H1 (cell line): ENCODE data around the gene ANKS1B. TPM values are rescaled to one million over a fixed set of nuclear protein-coding genes. Genes with fewer than 3 reads are reported as not detected.

Experiments
- CTCF ChIA-PET: fragments of 300-600 bp; sonication (Branson Sonifier 250); formaldehyde crosslinking; loops from one replicate; lab custom pipeline; 2021; ENCODE audit not compliant: partially characterized antibody; lab: Charles Lee
- POLR2A ChIA-PET: fragments of 300-600 bp; sonication (Branson Sonifier 250); formaldehyde crosslinking; loops from one replicate; lab custom pipeline; 2021; ENCODE audit warnings: inconsistent platforms; ENCODE audit not compliant: partially characterized antibody; lab: Charles Lee
- DNase-seq, 2 experiments: peaks; one replicate each; pipeline versions ENCODE4 v3.0.0 to v3.0.0-alpha.2; 2010 to 2022; ENCODE audit warnings: low spot score in 2 of 2, low read depth in 1 of 2, mixed read lengths in 1 of 2
- FAIRE-seq: peaks from 2 replicates; lab custom pipeline; 2011; peaks lifted over from hg19 to GRCh38; lab: Jason Lieb, UNC
- H2AFZ ChIP-seq: 2 replicates; pipeline ENCODE4 v1.8.1; 2012; ENCODE audit warnings: low read length, inconsistent platforms
- H2AK5ac ChIP-seq: 2 replicates; pipeline ENCODE4 v1.6.1; 2013; ENCODE audit warnings: low read depth, low read length
- H2BK120ac ChIP-seq: replicated peaks from 2 replicates; pipeline ENCODE3; 2013; ENCODE audit warnings: low read depth, low read length, inconsistent platforms
- H2BK12ac ChIP-seq: 2 replicates; pipeline ENCODE4 v1.6.1; 2013; ENCODE audit warnings: low read depth, low read length
- H2BK15ac ChIP-seq: 2 replicates; pipeline ENCODE4 v1.6.1; 2013; ENCODE audit warnings: low read length
- H2BK20ac ChIP-seq: 2 replicates; pipeline ENCODE4 v1.6.1; 2013; ENCODE audit warnings: low read length
- H2BK5ac ChIP-seq: 2 replicates; pipeline ENCODE4 v1.6.1; 2013; ENCODE audit warnings: low read depth, low read length
- H3K14ac ChIP-seq: 2 replicates; pipeline ENCODE4 v1.6.1; 2013; ENCODE audit warnings: inconsistent platforms; ENCODE audit not compliant: insufficient read length
- H3K18ac ChIP-seq: 2 replicates; pipeline ENCODE4 v1.6.1; 2013; ENCODE audit warnings: low read length; ENCODE audit errors: extremely low read depth
- H3K23ac ChIP-seq: 2 replicates; pipeline ENCODE4 v1.6.1; 2013; ENCODE audit warnings: inconsistent platforms; ENCODE audit not compliant: insufficient read length
- H3K23me2 ChIP-seq: 2 replicates; pipeline ENCODE4 v1.6.1; 2013; ENCODE audit warnings: low read depth, low read length
- H3K27ac ChIP-seq: 2 replicates; pipeline ENCODE4 v1.6.1; 2011; ENCODE audit warnings: low read depth, low read length, inconsistent platforms
- H3K27me3 ChIP-seq, 4 experiments: replicated peaks in 1 of 4; 1 replicate in 1 of 4; 2 replicates in 3 of 4; pipeline versions ENCODE4 v1.6.1 to v1.8.1; 2011 to 2013; ENCODE audit warnings: low read length in 3 of 4, mild to moderate bottlenecking in 3 of 4, inconsistent platforms in 2 of 4, mixed read lengths in 2 of 4, moderate library complexity in 1 of 4; ENCODE audit not compliant: control insufficient read depth in 3 of 4, insufficient read depth in 3 of 4; ENCODE audit errors: extremely low read depth in 1 of 4
- H3K36me3 ChIP-seq, 4 experiments: 2 replicates each; pipeline versions ENCODE4 v1.6.1 to v1.8.1; 2011 to 2013; ENCODE audit warnings: mild to moderate bottlenecking in 4 of 4, low read length in 3 of 4, moderate library complexity in 2 of 4, control low read depth in 1 of 4, inconsistent platforms in 1 of 4; ENCODE audit not compliant: insufficient read depth in 4 of 4, control insufficient read depth in 2 of 4
- H3K4ac ChIP-seq: replicated peaks from 2 replicates; pipeline ENCODE3; 2013; ENCODE audit warnings: low read length, low read depth, mixed read lengths, inconsistent platforms; ENCODE audit not compliant: insufficient read length
- H3K4me1 ChIP-seq, 4 experiments: replicated peaks in 1 of 4; 1 replicate in 1 of 4; 2 replicates in 3 of 4; pipeline versions ENCODE4 v1.6.1 to v1.8.1; 2011 to 2013; ENCODE audit warnings: low read length in 3 of 4, inconsistent platforms in 2 of 4, mixed read lengths in 1 of 4; ENCODE audit not compliant: insufficient read depth in 4 of 4, control insufficient read depth in 3 of 4
- H3K4me2 ChIP-seq, 2 experiments: 2 replicates each; pipeline versions ENCODE4 v1.6.1 to v1.8.1; 2011 to 2013; ENCODE audit warnings: low read depth in 2 of 2, low read length in 2 of 2, control low read depth in 1 of 2, inconsistent platforms in 1 of 2, mild to moderate bottlenecking in 1 of 2; ENCODE audit not compliant: insufficient read depth in 1 of 2
- H3K4me3 ChIP-seq, 4 experiments: fragments of 200-600, 300-600 bp in 1 of 4; sonication (generic), shearing (Covaris generic), sonication (Bioruptor Twin) in 1 of 4; 2 replicates each; pipeline versions ENCODE4 v1.5.1 to v1.8.1; 2011 to 2016; ENCODE audit warnings: low read length in 4 of 4, low read depth in 3 of 4, control low read depth in 2 of 4, inconsistent platforms in 2 of 4, mild to moderate bottlenecking in 2 of 4, mixed read lengths in 1 of 4, moderate library complexity in 1 of 4; ENCODE audit not compliant: insufficient read depth in 2 of 4; ENCODE audit errors: extremely low read depth in 1 of 4
- H3K56ac ChIP-seq: replicated peaks from 2 replicates; pipeline ENCODE3; 2013; ENCODE audit warnings: low read depth, mild to moderate bottlenecking, mixed read lengths, low read length, inconsistent platforms; ENCODE audit not compliant: insufficient read length
- H3K79me1 ChIP-seq: 2 replicates; pipeline ENCODE4 v1.6.1; 2013; ENCODE audit warnings: low read depth, low read length, control low read depth
- H3K79me2 ChIP-seq, 2 experiments: 2 replicates each; pipeline versions ENCODE4 v1.6.1 to v1.8.1; 2012 to 2013; ENCODE audit warnings: low read length in 2 of 2, mild to moderate bottlenecking in 2 of 2, inconsistent platforms in 1 of 2; ENCODE audit not compliant: insufficient read depth in 2 of 2, control insufficient read depth in 1 of 2
- H3K9ac ChIP-seq, 4 experiments: replicated peaks in 1 of 4; 1 replicate in 1 of 4; 2 replicates in 3 of 4; pipeline versions ENCODE4 v1.6.1 to v1.8.1; 2011 to 2013; ENCODE audit warnings: low read depth in 3 of 4, low read length in 3 of 4, control low read depth in 2 of 4, mild to moderate bottlenecking in 2 of 4, moderate library complexity in 2 of 4, inconsistent platforms in 1 of 4; ENCODE audit errors: extremely low read depth in 1 of 4
- H3K9me3 ChIP-seq, 2 experiments: 2 replicates each; pipeline versions ENCODE4 v1.6.1 to v1.8.1; 2012 to 2013; ENCODE audit warnings: mild to moderate bottlenecking in 2 of 2, moderate library complexity in 2 of 2, control low read depth in 1 of 2, inconsistent platforms in 1 of 2, low read depth in 1 of 2, low read length in 1 of 2, mixed read lengths in 1 of 2; ENCODE audit not compliant: insufficient read depth in 2 of 2
- H4K20me1 ChIP-seq, 2 experiments: replicated peaks in 1 of 2; 2 replicates each; pipeline versions ENCODE3 to v1.8.1; 2011 to 2013; ENCODE audit warnings: inconsistent platforms in 2 of 2, low read length in 2 of 2, mild to moderate bottlenecking in 1 of 2; ENCODE audit not compliant: insufficient read depth in 2 of 2, control insufficient read depth in 1 of 2
- H4K5ac ChIP-seq: 2 replicates; pipeline ENCODE4 v1.6.1; 2013; ENCODE audit warnings: low read length, low read depth, mixed read lengths, inconsistent platforms; ENCODE audit not compliant: insufficient read length
- H4K8ac ChIP-seq: 2 replicates; pipeline ENCODE4 v1.8.0; 2013; ENCODE audit warnings: mild to moderate bottlenecking, moderate library complexity, low read length, inconsistent platforms; ENCODE audit not compliant: insufficient read depth; ENCODE audit errors: extremely low read depth
- H4K91ac ChIP-seq: replicated peaks from 2 replicates; pipeline ENCODE3; 2013; ENCODE audit warnings: low read length, mixed read lengths, inconsistent platforms; ENCODE audit not compliant: insufficient read length
- BCL11A ChIP-seq, 2 experiments: IDR thresholded peaks; one replicate each; pipeline ENCODE4 v1.6.1; 2011; ENCODE audit warnings: low read depth in 2 of 2, low read length in 2 of 2, mild to moderate bottlenecking in 2 of 2
- BRCA1 ChIP-seq: IDR thresholded peaks from 2 replicates; pipeline ENCODE4 v1.6.1; 2012; ENCODE audit warnings: low read depth, low read length, improper control_type of control experiment
- JUN ChIP-seq: IDR thresholded peaks from 2 replicates; pipeline ENCODE4 v1.6.1; 2011; ENCODE audit warnings: low read depth, mild to moderate bottlenecking, improper control_type of control experiment, low read length
- JUND ChIP-seq: IDR thresholded peaks from 2 replicates; pipeline ENCODE4 v1.6.1; 2011; ENCODE audit warnings: mild to moderate bottlenecking, improper control_type of control experiment, low read length
- RAD21 ChIP-seq, 2 experiments: IDR thresholded peaks in 1 of 2; conservative IDR thresholded peaks in 1 of 2; 2 replicates each; pipeline ENCODE4 v1.6.1; 2011; ENCODE audit warnings: low read depth in 2 of 2, low read length in 2 of 2, improper control_type of control experiment in 1 of 2, inconsistent platforms in 1 of 2, mild to moderate bottlenecking in 1 of 2, moderate library complexity in 1 of 2
- RBBP5 ChIP-seq: IDR thresholded peaks from 2 replicates; pipeline ENCODE4 v1.7.1; 2012; ENCODE audit warnings: low read depth, mild to moderate bottlenecking, inconsistent platforms, low read length, moderate library complexity, borderline replicate concordance
- SUZ12 ChIP-seq: fragments of 200-600 bp; sonication (generic); IDR thresholded peaks from 2 replicates; pipeline ENCODE4 v1.6.1; 2012; ENCODE audit warnings: mild to moderate bottlenecking, inconsistent platforms, low read length, moderate library complexity, mixed read lengths
- TEAD4 ChIP-seq: IDR thresholded peaks from 2 replicates; pipeline ENCODE4 v1.6.1; 2012; ENCODE audit warnings: low read depth, low read length, inconsistent platforms, mixed read lengths
- WGBS, 2 experiments: shearing (Covaris generic) in 1 of 2; methylation state at CpG; one replicate each; pipeline versions ENCODE4 v1.1.6 to v1.1.7; 2013 to 2015; ENCODE audit warnings: low lambda C conversion rate in 2 of 2, mixed read lengths in 2 of 2, inconsistent platforms in 1 of 2, low coverage in 1 of 2, missing lambda C conversion rate in 1 of 2; ENCODE audit not compliant: insufficient replicate concordance in 2 of 2, insufficient coverage in 1 of 2, insufficient read length in 1 of 2; ENCODE audit errors: extremely low coverage in 1 of 2, missing lambda C conversion rate in 1 of 2; 5-methylcytosine and 5-hydroxymethylcytosine counted together
- polyA plus RNA-seq, 7 experiments: library from polyadenylated mRNA; depleted of rRNA in 3 of 7; stranded (reverse) in 5 of 7; unstranded in 2 of 7; fragments of >200 nt in 5 of 7; fragments of 200-250 nt in 2 of 7; gene quantifications; 1 replicate in 5 of 7; 2 replicates in 1 of 7; 4 replicates in 1 of 7; pipeline versions ENCODE4 v1.2.1 to v1.2.3, GENCODE V29; 2011 to 2013; ENCODE audit warnings: missing spikeins in 2 of 7, mixed read lengths in 2 of 7
- total RNA-seq: library from RNA; stranded (reverse); fragmentation: NEBNext Ultra II Directional; extraction: Animal tissue kit (Norgen Biotek cat#: 25700); gene quantifications from 2 replicates; pipeline ENCODE4 v1.2.1, GENCODE V29; 2021
- TF ChIP-seq, protein P1 (sequence below), 3 experiments: IDR thresholded peaks; 1 replicate in 2 of 3; 2 replicates in 1 of 3; pipeline versions ENCODE4 v1.5.1 to v1.6.1; 2011; ENCODE audit warnings: low read length in 3 of 3, mild to moderate bottlenecking in 3 of 3, inconsistent platforms in 2 of 3, low read depth in 1 of 3, moderate library complexity in 1 of 3; ENCODE audit not compliant: insufficient read depth in 1 of 3; ENCODE audit errors: control extremely low read depth in 1 of 3
- TF ChIP-seq, protein P2 (sequence below): IDR thresholded peaks from 2 replicates; pipeline ENCODE4 v1.6.1; 2011; ENCODE audit warnings: low read depth, mild to moderate bottlenecking, low read length; ENCODE audit not compliant: insufficient read depth

The ANKS1B gene
- total and polyA plus RNA-seq, 2 of the 8 experiments (the other 6 are each of a cell fraction or from before 2014, with no cell fraction given): 2.7 to 6.1 TPM

DNA sequence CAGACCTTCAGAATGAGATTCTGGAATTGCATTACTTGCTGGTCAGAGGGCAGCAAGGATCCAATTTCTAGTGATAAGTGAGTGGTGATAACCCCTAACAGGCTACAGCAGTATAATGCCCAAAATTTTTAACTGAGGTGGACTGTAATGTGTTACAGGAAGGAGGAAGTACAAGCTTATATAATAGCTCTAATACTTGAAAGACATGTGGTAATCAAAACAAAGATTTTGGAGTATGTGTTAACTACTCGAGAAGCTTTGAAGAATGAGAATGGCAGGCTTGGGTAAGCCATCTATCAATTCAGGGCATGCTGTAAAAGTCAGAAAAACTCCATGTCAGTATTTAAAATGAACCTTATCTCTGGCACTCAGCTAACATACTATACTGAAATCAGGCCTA, 70.5 kb downstream of the ANKS1B start:
- H3K27me3 ChIP-seq: no peaks in the 10 kb centered on the region
- ChIA-PET CTCF (interaction anchor here (1.0 kb wide), 1 partner anchor 61 kb away, joined by 4 read pairs; no protein-coding TSS in a partner anchor), POLR2A (no interaction called here)
- no peak overlapping the region for H4K8ac ChIP-seq
- H3K79me2 ChIP-seq: no peaks in the 10 kb centered on the region
- H3K36me3 ChIP-seq: no peaks in the 10 kb centered on the region
- no peak overlapping the region for H2AK5ac ChIP-seq
- H3K9me3 ChIP-seq: no peaks in the 10 kb centered on the region
- H3K9ac ChIP-seq: no peak overlapping the region
- no peak overlapping the region for H2BK12ac ChIP-seq
- no peak overlapping the region for H3K14ac ChIP-seq
- DNase-seq (no peak), FAIRE-seq (no peak)
- H3K18ac ChIP-seq: no peak overlapping the region
- no peaks in the 10 kb centered on the region for H3K79me1 ChIP-seq
- H4K20me1 ChIP-seq: no peaks in the 10 kb centered on the region
- no peak overlapping the region for H3K27ac ChIP-seq
- no peaks in the 10 kb centered on the region for H3K4me1 ChIP-seq
- no peak overlapping the region for H4K91ac ChIP-seq
- no peak overlapping the region for H2BK15ac ChIP-seq
- 75% methylated on average over 1 of the region's 1 CpG; no CpG with 5 or more reads in 1 of the 2 experiments for WGBS, 2 experiments
- H2BK120ac ChIP-seq: no peak overlapping the region
- no peaks in the 10 kb centered on the region for H3K23me2 ChIP-seq
- H3K4me2 ChIP-seq: no peak overlapping the region
- TF ChIP-seq TEAD4 (no peak), RAD21 (IDR thresholded peaks at IDR 0.05 in 1 of 2, conservative IDR thresholded peaks at IDR 0.05 in 1 of 2; ENCODE audit: low read depth in 2 of 2, low read length in 2 of 2) (no peak), RBBP5 (no peak), BCL11A (IDR thresholded peaks at IDR 0.05; ENCODE audit: low read depth in 2 of 2, low read length in 2 of 2) (no peak), SUZ12 (no peak), BRCA1 (no peak), JUN (no peak), JUND (no peak)
- TF ChIP-seq, protein P1, sequence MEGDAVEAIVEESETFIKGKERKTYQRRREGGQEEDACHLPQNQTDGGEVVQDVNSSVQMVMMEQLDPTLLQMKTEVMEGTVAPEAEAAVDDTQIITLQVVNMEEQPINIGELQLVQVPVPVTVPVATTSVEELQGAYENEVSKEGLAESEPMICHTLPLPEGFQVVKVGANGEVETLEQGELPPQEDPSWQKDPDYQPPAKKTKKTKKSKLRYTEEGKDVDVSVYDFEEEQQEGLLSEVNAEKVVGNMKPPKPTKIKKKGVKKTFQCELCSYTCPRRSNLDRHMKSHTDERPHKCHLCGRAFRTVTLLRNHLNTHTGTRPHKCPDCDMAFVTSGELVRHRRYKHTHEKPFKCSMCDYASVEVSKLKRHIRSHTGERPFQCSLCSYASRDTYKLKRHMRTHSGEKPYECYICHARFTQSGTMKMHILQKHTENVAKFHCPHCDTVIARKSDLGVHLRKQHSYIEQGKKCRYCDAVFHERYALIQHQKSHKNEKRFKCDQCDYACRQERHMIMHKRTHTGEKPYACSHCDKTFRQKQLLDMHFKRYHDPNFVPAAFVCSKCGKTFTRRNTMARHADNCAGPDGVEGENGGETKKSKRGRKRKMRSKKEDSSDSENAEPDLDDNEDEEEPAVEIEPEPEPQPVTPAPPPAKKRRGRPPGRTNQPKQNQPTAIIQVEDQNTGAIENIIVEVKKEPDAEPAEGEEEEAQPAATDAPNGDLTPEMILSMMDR (IDR thresholded peaks at IDR 0.05; ENCODE audit: control extremely low read depth in 1 of 3, insufficient read depth in 1 of 3, low read depth in 1 of 3, low read length in 3 of 3): no peak
- TF ChIP-seq, protein P2, sequence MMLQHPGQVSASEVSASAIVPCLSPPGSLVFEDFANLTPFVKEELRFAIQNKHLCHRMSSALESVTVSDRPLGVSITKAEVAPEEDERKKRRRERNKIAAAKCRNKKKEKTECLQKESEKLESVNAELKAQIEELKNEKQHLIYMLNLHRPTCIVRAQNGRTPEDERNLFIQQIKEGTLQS: no peak
- no peak overlapping the region for H3K4ac ChIP-seq
- no peak overlapping the region for H3K23ac ChIP-seq
- no peak overlapping the region for H2AFZ ChIP-seq
- H2BK20ac ChIP-seq: no peak overlapping the region
- H3K56ac ChIP-seq: no peak overlapping the region
- no peak overlapping the region for H3K4me3 ChIP-seq
- no peak overlapping the region for H2BK5ac ChIP-seq
- no peak overlapping the region for H4K5ac ChIP-seq
